GM19455 (cell line): ENCODE results near the gene ADAMTS16.

Experiments used
- ATAC-seq: cut with Tn5 transposase; IDR thresholded peaks from one replicate; pipeline ENCODE4 v1.9.1; 2021; ENCODE audit not compliant: unreplicated experiment

Gene ADAMTS16

DNA sequence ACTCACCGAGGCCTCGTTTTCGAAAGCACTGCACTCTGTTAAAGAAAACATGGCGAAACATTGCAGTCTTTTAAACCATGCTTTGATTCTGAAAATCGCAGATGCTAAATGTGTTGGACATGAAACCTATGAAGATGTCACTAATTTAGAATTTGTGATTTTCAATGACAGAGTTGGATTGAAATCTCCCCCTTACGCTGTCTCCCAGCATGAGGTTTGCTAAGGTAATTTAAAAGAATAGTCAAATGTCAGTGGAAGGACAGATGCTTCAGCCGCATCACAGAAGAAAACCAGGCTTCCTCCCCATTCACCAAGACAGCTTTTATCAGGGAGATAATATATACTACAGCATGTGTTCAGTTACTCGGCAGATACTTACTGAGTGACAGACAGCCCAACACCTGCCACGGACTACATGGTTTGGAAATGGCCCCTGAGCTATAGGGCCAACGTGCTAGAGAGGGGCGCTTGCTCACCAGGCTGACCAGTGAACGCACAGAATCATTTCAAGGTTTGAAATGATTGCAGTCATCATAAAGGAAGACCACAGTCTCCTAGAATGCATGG lies 136.9 kb downstream of the ADAMTS16 start:
- ATAC-seq: no peak

DNA sequence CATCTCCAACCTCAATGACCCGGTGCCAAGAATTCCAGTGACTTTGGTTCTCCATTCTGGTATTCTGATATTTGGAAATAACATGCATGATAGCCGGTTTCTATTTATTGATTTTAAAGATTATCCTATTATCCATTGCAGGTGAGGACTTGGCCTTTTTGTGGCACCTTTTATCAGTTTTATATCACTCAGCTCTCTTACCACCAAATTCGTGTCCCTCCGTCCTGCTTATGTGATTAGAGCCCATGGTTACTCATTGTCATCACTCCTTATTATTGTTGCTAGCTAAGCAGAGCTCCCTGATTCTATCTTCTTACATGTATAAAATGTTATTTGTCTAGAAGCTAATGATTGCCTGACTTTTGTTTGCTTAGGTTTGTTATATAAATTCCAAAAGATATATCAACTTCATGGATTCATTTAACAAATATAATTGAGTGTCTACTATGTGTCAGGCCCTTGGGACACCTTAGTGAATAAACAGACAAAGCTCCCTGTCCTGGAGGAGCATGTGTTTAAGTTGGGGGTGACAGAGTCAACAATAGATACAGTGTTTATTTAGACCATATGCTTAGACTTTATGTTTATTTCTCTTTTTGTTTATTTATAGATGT lies 138.2 kb downstream of the ADAMTS16 start:
- ATAC-seq: no peak

DNA sequence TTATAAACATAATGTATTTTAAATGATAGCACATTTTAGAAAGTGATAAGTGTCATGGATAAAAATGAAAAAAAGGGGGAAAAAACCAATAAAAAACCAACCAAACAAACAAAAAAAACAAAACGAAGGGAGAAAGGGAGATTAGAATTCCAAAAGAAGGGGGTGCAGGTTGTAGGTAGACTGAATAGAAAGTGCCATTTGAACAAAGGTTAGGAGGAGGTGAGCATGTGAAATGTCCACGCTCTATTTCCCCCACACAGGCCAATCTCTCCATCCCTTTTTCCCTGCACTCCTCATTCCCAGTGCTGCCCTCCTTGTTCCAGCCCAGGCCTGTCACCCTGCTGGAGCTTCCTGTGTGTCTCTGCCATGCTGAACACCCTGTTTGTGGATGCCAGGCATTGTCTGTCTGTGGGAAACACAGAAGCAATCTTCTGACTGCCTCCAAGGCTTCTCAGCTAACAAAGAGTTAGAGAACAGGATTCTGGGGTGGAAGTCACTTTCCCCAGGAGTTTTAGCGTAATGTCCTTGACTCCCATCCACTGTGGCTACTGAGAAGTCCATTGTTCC lies 138.8 kb downstream of the ADAMTS16 start:
- ATAC-seq: no peak

DNA sequence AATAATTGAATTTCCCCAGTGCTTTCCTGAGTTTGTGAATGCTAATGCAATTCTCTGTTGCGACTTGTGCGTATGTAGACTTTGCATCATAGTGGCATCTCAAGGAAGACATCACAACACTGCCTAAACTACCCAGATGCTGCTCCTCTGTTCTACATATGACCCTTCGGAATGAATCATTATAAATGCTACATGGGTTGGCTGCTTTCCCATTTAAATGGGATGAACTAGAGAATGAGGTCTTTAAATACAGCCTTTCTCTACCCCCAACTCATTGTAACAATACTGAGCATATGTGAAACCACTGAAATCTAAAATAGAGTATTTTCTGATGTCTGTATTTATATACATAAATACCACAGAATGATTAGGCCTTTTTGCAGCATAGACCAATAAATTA lies 145.8 kb downstream of the ADAMTS16 start:
- no peak for ATAC-seq

DNA sequence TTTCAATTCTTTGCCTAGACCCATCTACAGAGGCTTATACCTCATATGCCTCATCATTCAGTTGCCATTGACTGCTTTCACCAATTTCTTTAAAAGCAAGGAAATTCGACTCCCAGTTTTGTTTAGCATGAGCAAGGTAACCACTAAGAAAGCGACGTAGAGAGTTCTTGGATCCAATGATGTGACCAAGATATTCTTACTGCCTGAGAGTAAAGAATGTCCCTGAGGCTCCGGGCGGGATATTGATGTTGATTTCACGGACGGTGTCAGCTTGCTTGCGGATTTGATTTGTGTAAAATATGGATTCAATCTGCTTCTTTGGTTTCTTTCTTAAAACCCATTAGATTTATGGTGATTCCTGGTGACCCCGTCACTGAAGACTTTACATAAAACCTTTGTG lies 147.3 kb downstream of the ADAMTS16 start:
- no peak for ATAC-seq

DNA sequence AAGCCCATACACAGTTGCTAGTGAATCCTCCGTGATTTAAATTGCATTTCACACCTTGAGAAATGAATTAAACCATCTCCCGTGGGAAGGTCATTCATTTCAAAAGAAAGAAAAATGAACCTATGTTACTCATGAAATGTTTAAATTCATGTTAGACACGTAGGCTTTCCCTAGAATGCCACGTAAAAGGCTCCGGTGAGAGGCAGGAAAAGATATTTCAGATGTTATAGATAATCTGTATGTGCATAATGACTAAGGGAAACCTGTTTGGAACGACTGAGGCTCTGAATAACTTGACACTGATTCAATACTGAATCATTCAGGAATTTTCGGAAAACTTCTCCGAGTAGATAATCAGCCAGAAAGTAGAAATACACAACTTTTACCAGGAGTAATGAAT lies 148.1 kb downstream of the ADAMTS16 start:
- ATAC-seq: no peak

DNA sequence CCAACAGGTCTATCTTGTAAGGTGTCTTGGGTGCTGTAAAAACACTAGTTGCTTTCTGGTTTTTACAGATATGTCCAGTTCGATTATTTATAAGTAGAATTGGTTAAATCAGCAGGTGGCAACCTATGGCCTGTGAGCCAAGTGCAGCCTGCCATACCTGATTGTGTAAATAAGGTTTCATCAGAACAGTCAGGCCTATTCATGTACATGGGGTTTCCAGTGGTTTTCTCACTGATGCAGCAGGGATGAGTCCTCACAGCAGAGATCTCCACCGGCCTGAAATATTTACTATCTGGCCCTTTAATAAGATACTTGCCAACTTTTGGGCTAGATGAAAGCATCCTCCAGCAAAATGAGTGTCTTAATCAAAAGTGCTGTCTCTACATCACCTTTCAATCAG lies 149.4 kb downstream of the ADAMTS16 start:
- ATAC-seq: no peak

DNA sequence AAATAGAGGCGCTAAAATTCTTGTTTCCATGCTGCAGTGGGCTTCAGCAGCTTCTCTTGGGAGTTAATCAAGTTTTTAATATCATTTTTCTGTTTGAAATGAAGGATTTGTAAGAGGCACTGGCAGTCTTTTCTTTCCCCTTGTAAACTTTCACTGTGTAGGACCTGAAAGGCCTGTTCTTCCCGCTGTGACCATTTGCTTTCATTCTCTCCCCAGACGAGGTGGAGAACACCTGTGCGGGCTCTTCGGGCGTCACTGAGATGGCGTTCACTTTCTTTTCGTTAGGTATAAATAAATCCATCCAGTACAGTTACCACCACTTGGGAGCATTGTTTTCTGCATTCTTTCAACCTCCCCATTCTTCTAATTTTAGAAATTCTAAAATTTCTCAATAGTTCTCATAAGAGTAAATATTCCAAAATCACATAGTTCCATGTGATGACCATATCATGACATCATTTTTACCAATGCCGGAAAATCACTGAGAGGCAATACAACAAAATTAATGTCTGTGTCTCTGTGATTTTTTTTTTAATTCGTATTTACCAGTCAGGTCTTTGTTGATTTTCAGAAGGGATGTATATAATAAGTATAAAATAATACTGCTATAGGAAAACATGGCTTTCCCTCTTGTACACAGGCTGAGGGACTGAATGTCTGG lies 150.7 kb downstream of the ADAMTS16 start:
- no peak for ATAC-seq

DNA sequence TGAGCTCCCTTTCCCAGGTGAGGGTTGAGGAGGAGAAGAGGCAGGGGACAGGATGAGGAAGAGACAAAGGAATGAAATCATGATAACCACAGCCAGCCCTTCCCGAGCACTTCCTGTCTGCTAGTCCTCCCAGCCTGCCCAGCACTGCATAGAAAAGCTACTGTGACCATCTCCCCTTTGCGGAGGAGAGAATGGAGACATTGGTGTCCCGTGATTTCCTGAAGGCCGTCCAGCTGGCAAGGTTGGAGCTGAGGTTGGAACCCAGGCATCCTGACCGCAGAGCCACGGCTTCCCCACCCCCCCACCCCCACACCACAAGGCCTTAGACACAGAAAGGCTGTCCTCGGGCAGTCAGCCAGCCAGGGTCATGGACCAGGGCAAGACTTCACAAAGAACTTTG lies 151.2 kb downstream of the ADAMTS16 start:
- no peak for ATAC-seq

DNA sequence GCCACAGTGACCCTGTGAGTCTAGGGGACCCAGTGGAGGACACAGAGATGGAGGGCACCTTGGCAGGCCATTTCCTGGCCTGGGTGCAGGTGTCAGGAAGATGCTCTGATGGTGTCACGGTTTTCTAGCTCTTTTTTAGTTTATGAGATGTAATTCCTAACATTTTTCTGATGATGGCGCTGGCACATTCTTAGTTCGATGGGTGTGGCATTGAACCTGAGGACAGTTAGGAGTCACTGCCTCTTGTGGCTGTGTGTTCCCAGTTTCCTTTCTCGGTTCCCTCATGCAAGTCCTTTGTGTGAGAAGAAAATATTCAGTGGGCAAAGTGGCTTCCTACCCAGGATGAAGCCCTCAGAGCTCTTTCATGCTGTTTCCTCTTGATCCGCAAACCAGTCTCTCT lies 152.9 kb downstream of the ADAMTS16 start:
- ATAC-seq: no peak

DNA sequence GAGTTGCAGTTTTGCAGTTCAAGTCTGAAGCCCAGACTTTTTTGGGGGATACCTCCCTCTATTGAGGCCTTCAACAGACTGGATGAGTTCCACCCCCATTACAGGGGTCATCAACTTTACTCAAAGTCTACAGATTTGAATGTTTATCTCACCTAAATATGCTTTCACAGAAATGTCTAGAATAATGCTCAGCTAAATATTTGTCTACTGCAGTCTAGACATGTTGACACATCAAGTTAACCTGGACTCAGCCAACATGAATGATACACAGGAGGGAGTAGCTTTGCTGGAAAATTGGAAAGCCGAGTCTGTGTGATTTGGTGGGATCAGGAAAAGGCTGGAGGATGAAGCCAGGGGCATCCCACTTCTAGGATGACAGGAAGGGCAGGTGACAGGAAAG lies 154.3 kb downstream of the ADAMTS16 start:
- no peak for ATAC-seq

DNA sequence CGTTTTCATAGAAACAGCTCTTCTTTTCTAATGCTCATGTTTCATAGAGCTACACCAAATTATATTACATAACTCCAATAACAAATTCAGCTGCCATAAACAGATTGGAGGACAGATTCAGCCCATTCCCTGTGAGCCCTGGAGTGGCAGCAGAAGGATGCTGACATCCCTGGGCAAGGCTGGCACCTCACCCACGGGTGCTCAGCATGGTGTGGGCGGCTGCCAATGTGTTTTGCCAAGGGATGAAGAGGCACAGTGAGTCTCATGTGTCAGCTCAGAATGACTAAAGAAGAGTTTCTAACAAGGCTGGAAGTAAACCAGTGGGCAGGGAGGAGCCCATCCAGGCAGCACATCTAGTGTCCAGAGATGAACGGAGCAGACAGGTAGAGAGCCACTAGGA lies 155.2 kb downstream of the ADAMTS16 start:
- no peak for ATAC-seq

DNA sequence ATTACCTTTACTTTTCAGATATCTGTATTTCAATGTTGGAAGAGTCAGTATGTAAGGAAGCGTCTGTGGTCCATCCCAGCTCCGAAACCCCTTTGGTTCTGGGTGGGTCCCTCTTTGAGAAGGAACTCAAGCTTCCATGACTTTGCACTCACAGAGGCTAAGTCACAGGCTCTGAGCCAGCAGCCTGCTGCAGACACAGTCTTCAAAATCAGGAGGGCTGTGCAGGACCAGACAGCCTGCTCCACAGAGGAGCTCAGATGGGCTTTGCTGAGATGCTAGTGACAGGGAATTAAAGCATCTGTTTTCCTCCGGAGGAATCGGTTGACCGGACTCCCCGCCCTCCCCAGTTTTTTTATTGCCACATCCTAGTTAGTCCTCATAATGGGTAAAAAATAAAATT lies 155.9 kb downstream of the ADAMTS16 start:
- no peak for ATAC-seq

DNA sequence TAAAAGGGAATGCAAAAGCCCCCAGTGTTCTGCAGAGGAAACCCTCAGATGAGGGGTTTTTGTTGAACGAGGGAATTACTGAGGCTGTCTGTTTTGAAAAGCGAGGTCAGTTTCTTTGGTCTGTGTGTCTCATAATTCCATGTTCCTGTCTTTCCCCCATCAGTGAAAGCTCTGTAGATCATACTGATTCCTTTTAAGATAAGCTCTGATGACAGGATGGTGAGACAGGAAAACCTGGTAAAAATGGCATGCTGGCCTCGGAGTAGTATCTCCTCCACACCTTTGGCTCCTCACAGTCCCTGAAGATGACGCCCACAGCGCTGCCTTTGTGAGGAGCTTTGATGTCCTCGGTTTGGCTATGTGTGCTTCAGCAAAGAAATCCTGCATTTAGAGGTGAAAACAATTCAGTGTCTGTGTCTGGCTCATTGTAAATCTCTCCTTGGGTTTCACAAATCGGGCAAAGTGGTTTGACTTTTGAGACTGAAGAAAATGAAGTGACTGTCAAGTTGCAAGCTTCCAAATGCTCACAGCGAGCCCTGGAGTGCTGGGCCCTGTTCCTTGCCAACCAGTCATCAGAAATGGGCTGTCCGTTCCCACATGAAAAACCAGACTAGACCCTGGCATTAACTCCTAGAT lies 157.4 kb downstream of the ADAMTS16 start:
- no peak for ATAC-seq

DNA sequence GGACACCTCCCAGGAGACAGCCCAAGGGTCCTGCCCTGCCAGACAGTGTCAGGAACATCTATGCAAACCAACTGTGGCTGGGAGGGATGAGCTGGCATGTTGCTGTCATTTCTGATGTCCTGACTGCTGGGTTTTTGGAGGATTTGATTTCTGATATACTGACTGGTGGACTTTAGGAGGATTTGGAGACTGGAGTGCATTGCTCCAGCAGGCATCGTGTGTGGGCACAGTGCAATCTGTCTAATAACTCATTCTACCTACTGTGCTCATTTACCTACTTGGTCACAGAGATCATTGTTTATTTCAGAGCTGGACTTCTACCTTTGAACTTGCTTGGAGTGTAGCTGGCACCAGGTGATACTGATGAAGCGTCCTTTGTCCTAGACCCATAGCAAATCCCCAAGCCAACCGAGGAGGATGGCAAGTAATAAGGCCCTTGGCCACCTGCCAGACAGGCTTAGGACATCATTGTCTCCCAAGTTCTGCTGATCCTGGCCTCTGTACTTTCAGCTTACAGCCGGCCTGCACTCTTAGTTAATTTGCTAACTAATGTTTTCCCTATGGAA lies 158.0 kb downstream of the ADAMTS16 start:
- no peak for ATAC-seq

DNA sequence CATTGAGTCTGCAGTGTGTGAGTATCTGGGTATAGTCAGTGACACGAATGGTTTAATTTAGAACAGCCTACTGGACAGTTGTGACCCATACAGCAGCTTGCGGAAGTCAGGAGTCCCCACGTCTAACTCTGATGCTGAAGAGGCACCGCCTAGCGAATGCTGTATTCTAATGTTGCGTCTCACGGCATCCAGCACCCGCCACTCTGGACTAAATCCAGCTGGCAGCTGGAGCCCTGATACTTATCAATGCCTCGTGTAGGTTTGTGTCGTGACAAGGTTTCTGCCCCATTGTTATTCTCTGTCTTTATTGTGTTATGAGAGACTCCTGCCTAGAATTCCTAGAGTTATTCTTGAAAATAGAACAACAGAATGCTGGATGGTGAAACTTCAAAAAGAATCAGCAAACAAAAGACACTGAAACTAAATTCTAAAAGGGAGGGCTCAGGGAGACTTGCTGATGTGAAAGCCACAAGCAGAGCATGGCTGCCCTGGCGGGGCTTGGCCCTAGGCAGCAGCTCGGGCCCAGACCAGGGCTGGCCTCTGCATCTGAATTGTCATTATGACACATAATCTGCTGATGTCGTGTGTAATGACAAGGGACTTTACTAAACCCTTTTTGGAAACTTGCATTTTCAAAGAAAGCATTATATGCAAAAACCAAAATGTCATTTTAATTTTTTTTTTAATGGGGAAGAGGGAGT lies 158.9 kb downstream of the ADAMTS16 start:
- no peak for ATAC-seq

DNA sequence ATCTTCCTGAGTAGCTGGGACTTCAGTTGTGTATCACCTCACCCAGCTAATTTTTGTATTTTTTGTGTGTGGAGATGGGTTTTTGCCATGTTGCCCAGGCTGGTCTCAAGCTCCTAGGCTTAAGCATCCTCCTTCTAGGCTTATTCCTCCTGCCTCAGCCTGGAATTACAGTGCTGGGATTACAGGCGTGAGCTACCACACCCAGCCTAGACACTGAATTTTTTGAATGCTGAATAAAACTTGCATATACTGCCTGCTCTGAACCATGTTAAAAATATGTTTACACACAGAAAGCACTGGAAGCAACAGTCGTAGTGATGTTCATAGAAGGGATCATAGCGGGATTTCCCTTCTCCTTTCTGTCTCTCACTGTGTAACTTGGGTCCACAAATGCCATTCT lies 161.0 kb downstream of the ADAMTS16 start:
- ATAC-seq: no peak

DNA sequence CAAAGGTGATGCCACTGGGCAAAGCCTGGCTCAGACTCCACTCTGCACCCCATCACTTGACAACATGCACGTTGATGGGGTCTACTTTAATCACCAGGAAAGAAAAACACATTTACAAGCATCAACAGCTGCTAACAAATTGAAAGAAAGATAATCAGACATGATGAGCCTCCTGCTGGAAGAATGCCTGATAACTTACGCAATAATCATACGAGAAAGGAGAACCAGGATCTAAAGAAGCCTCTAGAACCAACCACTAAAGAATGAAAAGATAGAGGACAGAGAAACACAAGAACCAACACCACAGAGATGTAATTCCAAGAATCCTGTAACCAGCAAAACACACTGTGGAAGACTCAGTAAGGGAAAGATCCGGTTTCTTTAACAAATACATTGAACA lies 162.1 kb downstream of the ADAMTS16 start:
- ATAC-seq: no peak

DNA sequence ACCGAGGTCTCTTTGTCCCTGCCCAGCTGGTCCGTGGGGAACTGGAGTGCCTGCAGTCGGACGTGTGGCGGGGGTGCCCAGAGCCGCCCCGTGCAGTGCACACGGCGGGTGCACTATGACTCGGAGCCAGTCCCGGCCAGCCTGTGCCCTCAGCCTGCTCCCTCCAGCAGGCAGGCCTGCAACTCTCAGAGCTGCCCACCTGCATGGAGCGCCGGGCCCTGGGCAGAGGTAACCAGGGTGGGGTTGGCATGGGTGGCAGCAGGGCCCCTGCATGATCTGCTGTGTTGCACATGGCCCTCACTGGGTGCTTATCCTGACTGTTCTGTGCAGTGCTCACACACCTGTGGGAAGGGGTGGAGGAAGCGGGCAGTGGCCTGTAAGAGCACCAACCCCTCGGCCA lies 163.1 kb downstream of the ADAMTS16 start:
- no peak for ATAC-seq

DNA sequence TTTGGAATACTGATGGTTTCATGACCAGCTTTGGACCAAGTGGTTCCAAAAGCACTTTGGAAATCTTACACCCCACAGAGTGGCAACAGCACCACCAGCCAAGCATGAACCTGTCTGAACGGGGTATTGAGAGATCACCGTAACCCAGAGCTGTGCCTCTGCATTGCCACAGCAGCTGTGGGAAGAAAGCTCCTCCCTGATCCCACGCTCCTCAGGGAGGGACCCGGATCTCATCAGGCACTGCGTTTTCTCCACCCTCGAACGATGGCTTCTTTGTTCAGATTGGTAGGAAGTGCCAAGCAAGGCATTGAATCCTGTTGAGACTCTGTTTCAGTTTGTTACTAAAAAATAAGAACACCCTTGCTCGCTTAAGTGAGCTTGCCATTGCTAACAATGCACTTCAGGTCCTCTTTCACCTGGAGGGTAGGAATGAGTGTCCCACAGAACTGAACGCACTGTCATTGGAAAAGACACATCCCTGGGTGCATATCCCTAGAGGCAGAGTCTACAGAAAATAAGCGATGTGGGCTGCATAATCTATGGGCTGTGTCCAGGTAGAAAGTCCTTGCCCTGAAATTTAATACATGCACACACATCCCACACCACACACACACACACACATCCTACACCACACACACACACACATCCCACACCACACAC lies 164.4 kb downstream of the ADAMTS16 start:
- ATAC-seq: no peak

DNA sequence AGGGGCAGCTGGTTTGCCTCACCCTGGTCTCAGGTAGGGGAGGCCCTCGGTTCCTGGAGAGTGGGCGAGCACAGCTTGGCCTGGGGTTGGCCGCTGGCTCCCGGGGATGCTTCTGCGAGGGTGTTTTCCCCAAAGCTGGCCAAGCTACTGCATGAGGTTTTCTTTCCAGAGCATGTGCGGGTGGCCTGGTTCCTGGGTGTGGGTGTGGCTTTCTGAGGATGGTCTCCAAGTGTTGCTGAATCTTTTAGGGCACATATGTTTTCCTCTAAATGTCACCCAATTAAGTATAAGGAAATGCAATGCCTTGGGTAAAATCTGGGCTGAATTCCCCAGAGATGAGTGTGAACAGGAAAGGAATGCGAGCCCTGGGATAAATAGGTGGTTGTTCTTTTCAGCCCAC lies 166.6 kb downstream of the ADAMTS16 start:
- no peak for ATAC-seq
